ENCODE results near the gene CROCC2. TPM values are rescaled to one million over a fixed set of nuclear protein-coding genes. Genes with fewer than 3 reads are reported as not detected.

The CROCC2 gene
- total and polyA plus RNA-seq, 7 donors, result under 0.01 to 0.09 TPM; not detected in 5

DNA sequence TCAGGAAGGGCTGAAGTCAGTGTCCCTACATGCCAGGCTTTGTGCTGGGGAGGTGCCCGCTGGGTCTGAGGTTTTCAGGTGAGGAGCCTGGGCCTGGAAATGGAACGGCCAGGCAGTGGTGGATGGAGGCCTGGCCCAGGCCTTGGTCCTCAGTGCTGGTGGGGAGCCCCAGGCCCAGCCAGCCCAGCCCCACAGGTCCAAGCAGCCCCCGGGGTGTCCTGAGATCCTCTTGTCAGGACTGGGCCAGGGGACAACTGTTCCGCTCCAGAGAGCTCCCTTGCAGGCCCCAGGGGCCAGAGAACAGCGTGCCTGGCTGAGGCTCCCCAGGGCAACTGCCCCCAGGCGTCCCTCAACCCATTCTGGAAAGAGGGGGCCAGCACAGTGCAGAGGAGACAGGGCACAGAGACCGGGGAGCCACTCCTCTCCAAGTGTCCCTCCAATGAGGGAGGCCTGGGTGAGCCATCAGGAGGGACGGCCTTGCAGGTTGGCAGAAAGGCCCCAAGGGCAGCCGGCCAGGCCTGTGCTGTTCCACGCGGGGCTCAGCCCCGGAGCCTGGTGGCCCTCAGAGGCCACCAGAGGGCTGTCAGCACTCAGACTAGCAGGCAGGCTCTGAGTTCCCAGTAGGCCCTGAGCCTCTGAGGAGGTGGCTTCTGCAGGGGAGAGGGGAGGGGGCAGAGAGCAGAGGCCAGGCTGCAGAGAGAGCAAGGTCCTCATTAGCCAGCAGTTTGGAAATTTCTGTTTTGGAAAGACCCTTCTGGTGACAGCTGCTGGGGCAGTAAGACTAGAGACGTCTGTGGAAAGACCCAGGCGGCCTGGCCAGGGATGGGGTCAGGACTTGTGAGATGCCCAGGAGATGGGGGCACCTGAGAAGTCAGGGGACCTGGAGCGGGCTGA lies 62.8 kb downstream of the CROCC2 start:
- intact Hi-C loops (cut with DNase I), result no loop called here
- Histone ChIP-seq H3K36me3 (no peaks in the 10 kb centered on the region), H3K4me1 (no peaks in the 10 kb centered on the region), H3K27ac (no peak overlapping the region), H3K9me3 (no peaks in the 10 kb centered on the region), H3K27me3 (peaks cover 0 to 18% (median 0%) of the 10 kb centered on the region in 3 donors), H3K4me3 (no peak overlapping the region)
- no peak for TF ChIP-seq POLR2AphosphoS5 (IDR thresholded peaks at IDR 0.05)
- no peak for TF ChIP-seq POLR2A (IDR thresholded peaks at IDR 0.05)
- TF ChIP-seq EP300 (IDR thresholded peaks at IDR 0.05), result no peak
- TF ChIP-seq, protein P1, sequence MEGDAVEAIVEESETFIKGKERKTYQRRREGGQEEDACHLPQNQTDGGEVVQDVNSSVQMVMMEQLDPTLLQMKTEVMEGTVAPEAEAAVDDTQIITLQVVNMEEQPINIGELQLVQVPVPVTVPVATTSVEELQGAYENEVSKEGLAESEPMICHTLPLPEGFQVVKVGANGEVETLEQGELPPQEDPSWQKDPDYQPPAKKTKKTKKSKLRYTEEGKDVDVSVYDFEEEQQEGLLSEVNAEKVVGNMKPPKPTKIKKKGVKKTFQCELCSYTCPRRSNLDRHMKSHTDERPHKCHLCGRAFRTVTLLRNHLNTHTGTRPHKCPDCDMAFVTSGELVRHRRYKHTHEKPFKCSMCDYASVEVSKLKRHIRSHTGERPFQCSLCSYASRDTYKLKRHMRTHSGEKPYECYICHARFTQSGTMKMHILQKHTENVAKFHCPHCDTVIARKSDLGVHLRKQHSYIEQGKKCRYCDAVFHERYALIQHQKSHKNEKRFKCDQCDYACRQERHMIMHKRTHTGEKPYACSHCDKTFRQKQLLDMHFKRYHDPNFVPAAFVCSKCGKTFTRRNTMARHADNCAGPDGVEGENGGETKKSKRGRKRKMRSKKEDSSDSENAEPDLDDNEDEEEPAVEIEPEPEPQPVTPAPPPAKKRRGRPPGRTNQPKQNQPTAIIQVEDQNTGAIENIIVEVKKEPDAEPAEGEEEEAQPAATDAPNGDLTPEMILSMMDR (IDR thresholded peaks at IDR 0.05), result no peak
- no peak for DNase-seq
- WGBS, 2 donors, result 87 to 88% methylated on average over 15 of the region's 15 CpGs

DNA sequence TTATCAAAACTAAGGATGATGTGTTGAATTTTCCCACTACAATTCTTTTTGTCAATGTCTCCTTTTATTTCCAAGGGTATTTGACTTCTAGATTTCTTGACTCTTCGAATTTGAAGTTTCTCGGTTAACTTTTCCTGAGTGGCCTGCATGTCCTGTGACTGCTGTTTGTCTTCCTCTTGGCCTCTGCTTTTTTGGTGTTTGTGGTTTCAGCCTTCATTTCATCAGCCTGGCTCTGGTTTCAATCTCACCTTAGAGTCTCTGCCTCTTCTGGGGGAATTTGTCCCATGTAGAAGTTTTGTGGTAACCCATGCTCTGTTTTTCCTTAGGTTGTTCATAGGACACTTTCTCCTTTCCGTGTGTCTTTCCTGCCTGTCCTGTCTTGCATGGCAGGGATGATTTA lies 64.0 kb downstream of the CROCC2 start:
- H3K4me1 ChIP-seq, result no peaks in the 10 kb centered on the region
- no peaks in the 10 kb centered on the region for H3K9me3 ChIP-seq
- H3K27me3 ChIP-seq, result peaks cover 0 to 30% (median 2%) of the 10 kb centered on the region in 3 donors
- TF ChIP-seq POLR2A (IDR thresholded peaks at IDR 0.05) (no peak), POLR2AphosphoS5 (IDR thresholded peaks at IDR 0.05) (no peak), EP300 (IDR thresholded peaks at IDR 0.05) (no peak)
- TF ChIP-seq, protein P1 (IDR thresholded peaks at IDR 0.05), result no peak
- DNase-seq, result no peak
- no peak overlapping the region for H3K27ac ChIP-seq
- H3K4me3 ChIP-seq, result no peak overlapping the region
- WGBS, 2 donors, result 88 to 91% methylated on average over 3 of the region's 3 CpGs
- intact Hi-C loops (cut with DNase I), result no loop called here
- H3K36me3 ChIP-seq, result no peaks in the 10 kb centered on the region

DNA sequence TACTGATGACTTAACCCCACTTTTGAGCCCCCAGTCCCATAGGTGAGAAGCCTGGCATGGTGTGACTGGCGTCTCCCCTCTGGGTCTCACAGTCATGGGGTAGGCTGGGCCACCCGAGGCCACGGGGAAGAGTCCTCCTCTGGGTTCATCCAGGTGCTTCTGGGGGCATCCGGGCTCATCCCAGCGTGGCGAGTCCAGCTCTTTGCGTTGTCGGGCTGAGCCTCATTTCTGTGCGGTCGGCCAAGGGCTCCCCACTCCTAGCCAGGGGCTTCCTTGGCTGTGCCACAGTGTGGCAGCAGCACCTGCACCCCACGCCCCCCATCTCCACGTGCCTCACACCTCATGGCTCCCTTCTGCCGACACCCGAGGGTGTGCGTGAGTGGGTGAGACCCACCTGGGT lies 64.7 kb downstream of the CROCC2 start:
- Histone ChIP-seq H3K27me3 (peaks cover 0 to 37% (median 7%) of the 10 kb centered on the region in 3 donors), H3K27ac (no peak overlapping the region), H3K4me3 (no peak overlapping the region), H3K4me1 (no peaks in the 10 kb centered on the region), H3K9me3 (no peaks in the 10 kb centered on the region), H3K36me3 (no peaks in the 10 kb centered on the region)
- no peak for DNase-seq
- TF ChIP-seq POLR2A (IDR thresholded peaks at IDR 0.05), result no peak
- no peak for TF ChIP-seq EP300 (IDR thresholded peaks at IDR 0.05)
- no peak for TF ChIP-seq POLR2AphosphoS5 (IDR thresholded peaks at IDR 0.05)
- TF ChIP-seq, protein P1 (IDR thresholded peaks at IDR 0.05), result no peak
- intact Hi-C loops (cut with DNase I), result no loop called here
- WGBS, 2 donors, result 90 to 91% methylated on average over 15 of the region's 15 CpGs

DNA sequence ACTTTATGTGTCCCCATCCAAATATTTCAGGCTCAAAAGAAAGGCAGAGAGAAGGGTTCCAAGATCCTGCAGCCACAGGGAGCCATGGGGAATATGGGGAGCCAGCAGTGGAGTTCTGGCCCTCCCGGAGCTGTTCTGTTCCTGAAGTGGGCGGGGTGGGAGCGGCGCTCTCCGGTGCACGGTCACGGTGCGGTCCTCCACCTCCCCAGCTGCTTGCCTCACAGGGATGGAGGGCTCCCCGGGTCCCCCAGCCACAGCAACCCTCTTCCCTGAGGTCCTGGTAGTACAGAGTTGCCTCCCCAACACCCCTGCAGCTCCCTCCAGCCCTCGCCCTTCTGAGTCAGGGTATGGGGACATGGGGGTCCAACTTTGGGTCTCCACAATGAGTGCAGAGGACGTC lies 66.1 kb downstream of the CROCC2 start:
- no peak for TF ChIP-seq POLR2A (IDR thresholded peaks at IDR 0.05)
- no peak for TF ChIP-seq EP300 (IDR thresholded peaks at IDR 0.05)
- TF ChIP-seq POLR2AphosphoS5 (IDR thresholded peaks at IDR 0.05), result no peak
- TF ChIP-seq, protein P1 (IDR thresholded peaks at IDR 0.05), result no peak
- DNase-seq, result no peak

More for the DNA sequence above, 66.1 kb downstream of the CROCC2 start:
- 71 to 83% methylated on average over 11 of the region's 11 CpGs for WGBS, 2 donors
- intact Hi-C loops (cut with DNase I), result no loop called here
- no peaks in the 10 kb centered on the region for H3K4me1 ChIP-seq
- no peaks in the 10 kb centered on the region for H3K36me3 ChIP-seq
- H3K27ac ChIP-seq, result no peak overlapping the region
- peaks cover 0 to 39% (median 7%) of the 10 kb centered on the region in 3 donors for H3K27me3 ChIP-seq
- H3K9me3 ChIP-seq, result no peaks in the 10 kb centered on the region
- H3K4me3 ChIP-seq, result no peak overlapping the region

Measured in sigmoid colon (tissue), 7 donors.